H9 (cell line): ENCODE data around the gene SRXN1. TPM values are rescaled to one million over a fixed set of nuclear protein-coding genes. Genes with fewer than 3 reads are reported as not detected.

Source experiments
- DNase-seq: peaks from one replicate; pipeline ENCODE4 v3.0.0-alpha.2; 2017
- H2AFZ ChIP-seq: one replicate; pipeline ENCODE4 v1.6.1; 2013; ENCODE audit warnings: mild to moderate bottlenecking, low read length, control low read depth, moderate library complexity
- H2AK5ac ChIP-seq: 2 replicates; pipeline ENCODE4 v1.6.1; 2013; ENCODE audit warnings: low read length, control low read depth, mixed read lengths; ENCODE audit not compliant: insufficient read length
- H2BK120ac ChIP-seq: one replicate; pipeline ENCODE4 v1.6.1; 2013; ENCODE audit warnings: low read depth, mild to moderate bottlenecking, low read length, control low read depth, inconsistent platforms; ENCODE audit not compliant: poor library complexity, severe bottlenecking
- H2BK12ac ChIP-seq: 2 replicates; pipeline ENCODE4 v1.6.1; 2013; ENCODE audit warnings: low read length, control low read depth, mixed read lengths, low read depth; ENCODE audit not compliant: insufficient read length
- H2BK15ac ChIP-seq: 2 replicates; pipeline ENCODE4 v1.6.1; 2013; ENCODE audit warnings: low read depth, low read length, control low read depth
- H2BK20ac ChIP-seq: one replicate; pipeline ENCODE4 v1.6.1; 2013; ENCODE audit warnings: low read depth, mild to moderate bottlenecking, low read length, control low read depth, inconsistent platforms; ENCODE audit not compliant: poor library complexity, severe bottlenecking
- H2BK5ac ChIP-seq: 2 replicates; pipeline ENCODE4 v1.6.1; 2013; ENCODE audit warnings: low read length, control low read depth, mixed read lengths; ENCODE audit not compliant: insufficient read length
- H3K14ac ChIP-seq: 2 replicates; pipeline ENCODE4 v1.6.1; 2013; ENCODE audit warnings: low read length, control low read depth; ENCODE audit not compliant: insufficient read depth
- H3K18ac ChIP-seq: 2 replicates; pipeline ENCODE4 v1.6.1; 2013; ENCODE audit warnings: low read depth, mild to moderate bottlenecking, mixed read lengths, low read length, control low read depth; ENCODE audit not compliant: insufficient read length
- H3K23ac ChIP-seq: 2 replicates; pipeline ENCODE4 v1.6.1; 2013; ENCODE audit warnings: low read length, control low read depth, mixed read lengths, low read depth; ENCODE audit not compliant: insufficient read length
- H3K23me2 ChIP-seq: 2 replicates; pipeline ENCODE4 v1.6.1; 2013; ENCODE audit warnings: low read depth, mild to moderate bottlenecking, mixed read lengths, low read length, control low read depth; ENCODE audit not compliant: insufficient read length, poor library complexity, severe bottlenecking
- H3K27ac ChIP-seq: 2 replicates; pipeline ENCODE4 v1.5.1; 2013; ENCODE audit warnings: low read length, control low read depth, mixed read lengths, low read depth; ENCODE audit not compliant: insufficient read length
- H3K27me3 ChIP-seq: 2 replicates; pipeline ENCODE4 v1.6.1; 2013; ENCODE audit warnings: low read length, control low read depth, inconsistent platforms; ENCODE audit not compliant: insufficient read depth
- H3K4ac ChIP-seq: 2 replicates; pipeline ENCODE4 v1.6.1; 2013; ENCODE audit warnings: low read depth, mild to moderate bottlenecking, control low read depth, inconsistent platforms, low read length, moderate library complexity
- H3K4me1 ChIP-seq: 2 replicates; pipeline ENCODE4 v1.6.1; 2013; ENCODE audit warnings: low read length, control low read depth, inconsistent platforms; ENCODE audit not compliant: insufficient read depth
- H3K4me2 ChIP-seq: 2 replicates; pipeline ENCODE4 v1.6.1; 2013; ENCODE audit warnings: low read length, control low read depth, mixed read lengths; ENCODE audit not compliant: insufficient read length, insufficient read depth
- H3K56ac ChIP-seq: 2 replicates; pipeline ENCODE4 v1.6.1; 2013; ENCODE audit warnings: low read depth, mild to moderate bottlenecking, mixed read lengths, low read length, control low read depth; ENCODE audit not compliant: insufficient read length
- H3K79me1 ChIP-seq: 2 replicates; pipeline ENCODE4 v1.6.1; 2013; ENCODE audit warnings: low read depth, mild to moderate bottlenecking, moderate library complexity, low read length, control low read depth, inconsistent platforms; ENCODE audit not compliant: insufficient read depth, poor library complexity, severe bottlenecking
- H3K79me2 ChIP-seq: 2 replicates; pipeline ENCODE4 v1.6.1; 2013; ENCODE audit warnings: low read length, control low read depth, inconsistent platforms; ENCODE audit not compliant: insufficient read depth
- H3K9ac ChIP-seq: 2 replicates; pipeline ENCODE4 v1.6.1; 2013; ENCODE audit warnings: low read length, control low read depth, mixed read lengths; ENCODE audit not compliant: insufficient read length; ENCODE audit errors: extremely low read depth
- H3K9me3 ChIP-seq: one replicate; pipeline ENCODE4 v1.6.1; 2013; ENCODE audit warnings: low read depth, low read length, inconsistent platforms; ENCODE audit not compliant: control insufficient read depth
- H3T11ph ChIP-seq: one replicate; pipeline ENCODE4 v1.6.1; 2013; ENCODE audit warnings: mild to moderate bottlenecking, low read length, control low read depth, inconsistent platforms
- H4K20me1 ChIP-seq: one replicate; pipeline ENCODE4 v1.6.1; 2013; ENCODE audit not compliant: control insufficient read depth, insufficient read length, insufficient read depth
- H4K5ac ChIP-seq: 2 replicates; pipeline ENCODE4 v1.6.1; 2013; ENCODE audit warnings: low read depth, mild to moderate bottlenecking, mixed read lengths, low read length, control low read depth; ENCODE audit not compliant: insufficient read length
- H4K8ac ChIP-seq: replicated peaks from 2 replicates; pipeline ENCODE4 v1.6.1; 2013; ENCODE audit warnings: low read length, control low read depth, mixed read lengths, low read depth; ENCODE audit not compliant: insufficient read length
- H4K91ac ChIP-seq: 2 replicates; pipeline ENCODE4 v1.6.1; 2013; ENCODE audit warnings: low read depth, mild to moderate bottlenecking, moderate library complexity, mixed read lengths, low read length, control low read depth; ENCODE audit not compliant: insufficient read length
- H3K27ac Mint-ChIP-seq, 3 experiments: 2 replicates in 2 of 3; 3 replicates in 1 of 3; pipeline ENCODE4 v1.8.0; 2020 to 2021; ENCODE audit warnings: mixed read lengths in 3 of 3, mild to moderate bottlenecking in 1 of 3, moderate library complexity in 1 of 3
- H3K27me3 Mint-ChIP-seq: 2 replicates; pipeline ENCODE4 v1.8.0; 2021; ENCODE audit warnings: low read depth, mild to moderate bottlenecking, moderate library complexity, mixed read lengths
- H3K36me3 Mint-ChIP-seq, 3 experiments: 2 replicates in 2 of 3; 3 replicates in 1 of 3; pipeline ENCODE4 v1.8.0; 2020 to 2021; ENCODE audit warnings: low read depth in 3 of 3, mixed read lengths in 3 of 3; ENCODE audit not compliant: insufficient read depth in 1 of 3
- H3K4me1 Mint-ChIP-seq, 2 experiments: 2 replicates each; pipeline ENCODE4 v1.8.0; 2020; ENCODE audit warnings: mixed read lengths in 2 of 2
- H3K4me3 Mint-ChIP-seq, 2 experiments: 2 replicates in 1 of 2; 3 replicates in 1 of 2; pipeline ENCODE4 v1.8.0; 2020 to 2021; ENCODE audit warnings: mild to moderate bottlenecking in 2 of 2, mixed read lengths in 2 of 2, moderate library complexity in 1 of 2
- H3K9me3 Mint-ChIP-seq, 2 experiments: 2 replicates in 1 of 2; 3 replicates in 1 of 2; pipeline ENCODE4 v1.8.0; 2020; ENCODE audit warnings: mild to moderate bottlenecking in 2 of 2, mixed read lengths in 2 of 2, moderate library complexity in 1 of 2
- total RNA-seq: library from RNA; stranded (reverse); gene quantifications from 2 replicates; pipeline ENCODE4 v1.2.1, GENCODE V29; 2021
- TF ChIP-seq, protein P1 (sequence below): fragments of 200-600 bp; sonication (generic); conservative IDR thresholded peaks from 3 replicates; pipeline ENCODE4 v1.8.0; 2021; ENCODE audit warnings: antibody characterized with exemption, mild to moderate bottlenecking

The SRXN1 gene
- total RNA-seq, 1 experiment from 2014 or later = 25.7 TPM

DNA sequence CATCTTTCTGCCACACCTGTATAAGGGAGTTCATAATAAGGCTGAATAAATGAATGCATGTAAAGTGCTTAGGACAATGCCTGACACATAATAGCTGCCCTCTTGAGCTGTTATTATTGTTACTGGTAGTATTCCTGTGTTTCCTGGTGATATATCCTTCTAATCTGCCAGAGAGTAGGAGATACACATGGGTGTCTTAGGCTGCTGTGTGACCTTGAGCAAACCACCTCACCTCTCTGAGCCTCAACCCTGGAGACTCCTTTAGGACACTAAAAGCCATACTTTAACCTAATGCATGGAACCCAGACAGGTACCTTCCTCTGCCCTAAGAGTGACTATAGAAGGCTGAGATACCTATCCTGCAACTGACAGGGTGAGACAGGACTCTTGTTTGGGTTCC, 15.1 kb upstream of the SRXN1 start:
- Histone ChIP-seq H3K23me2 (no peaks in the 10 kb centered on the region), H2BK5ac (no peak overlapping the region), H3K9me3 (no peaks in the 10 kb centered on the region), H3K14ac (no peak overlapping the region), H2BK20ac (no peak overlapping the region), H4K91ac (no peak overlapping the region), H3K9ac (no peak overlapping the region), H4K8ac (no peak overlapping the region), H4K5ac (no peak overlapping the region), H3K27me3 (no peaks in the 10 kb centered on the region), H3K18ac (no peak overlapping the region), H3K4me2 (no peak overlapping the region), H3K79me1 (no peaks in the 10 kb centered on the region), H2BK120ac (no peak overlapping the region), H3K79me2 (no peaks in the 10 kb centered on the region), H3K27ac (no peak overlapping the region), H3K56ac (no peak overlapping the region), H3K23ac (no peak overlapping the region), H2AK5ac (no peak overlapping the region), H4K20me1 (no peaks in the 10 kb centered on the region), H3T11ph (no peak overlapping the region), H2AFZ (no peak overlapping the region), H2BK15ac (no peak overlapping the region), H2BK12ac (no peak overlapping the region), H3K4ac (no peak overlapping the region), H3K4me1 (peaks cover 7% of the 10 kb centered on the region)
- Mint-ChIP-seq H3K4me3 (no peak overlapping the region; a peak in 1 of 5 replicates), H3K27ac (no peak overlapping the region), H3K27me3 (peaks cover 12% of the 10 kb centered on the region), H3K4me1 (peaks cover 28 to 70% of the 10 kb centered on the region in 2 experiments), H3K9me3 (no peaks in the 10 kb centered on the region; a peak in 1 of 5 replicates), H3K36me3 (no peaks in the 10 kb centered on the region; a peak in 1 of 7 replicates)
- TF ChIP-seq, protein P1, sequence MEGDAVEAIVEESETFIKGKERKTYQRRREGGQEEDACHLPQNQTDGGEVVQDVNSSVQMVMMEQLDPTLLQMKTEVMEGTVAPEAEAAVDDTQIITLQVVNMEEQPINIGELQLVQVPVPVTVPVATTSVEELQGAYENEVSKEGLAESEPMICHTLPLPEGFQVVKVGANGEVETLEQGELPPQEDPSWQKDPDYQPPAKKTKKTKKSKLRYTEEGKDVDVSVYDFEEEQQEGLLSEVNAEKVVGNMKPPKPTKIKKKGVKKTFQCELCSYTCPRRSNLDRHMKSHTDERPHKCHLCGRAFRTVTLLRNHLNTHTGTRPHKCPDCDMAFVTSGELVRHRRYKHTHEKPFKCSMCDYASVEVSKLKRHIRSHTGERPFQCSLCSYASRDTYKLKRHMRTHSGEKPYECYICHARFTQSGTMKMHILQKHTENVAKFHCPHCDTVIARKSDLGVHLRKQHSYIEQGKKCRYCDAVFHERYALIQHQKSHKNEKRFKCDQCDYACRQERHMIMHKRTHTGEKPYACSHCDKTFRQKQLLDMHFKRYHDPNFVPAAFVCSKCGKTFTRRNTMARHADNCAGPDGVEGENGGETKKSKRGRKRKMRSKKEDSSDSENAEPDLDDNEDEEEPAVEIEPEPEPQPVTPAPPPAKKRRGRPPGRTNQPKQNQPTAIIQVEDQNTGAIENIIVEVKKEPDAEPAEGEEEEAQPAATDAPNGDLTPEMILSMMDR = no peak
- DNase-seq = no peak
